NCI-H345 treated with DMSO at 0.1 percent for 48 hours (cell line): ENCODE results near the gene ATP9B.
A peak's percentile ranks its signal among the peaks of the same experiment; 100 is the strongest.

Experiments
- DNase-seq: peaks from one replicate; lab custom pipeline; 2025; ENCODE audit not compliant: unreplicated experiment; lab: John Stamatoyannopoulos, UW

Gene ATP9B, protein sequence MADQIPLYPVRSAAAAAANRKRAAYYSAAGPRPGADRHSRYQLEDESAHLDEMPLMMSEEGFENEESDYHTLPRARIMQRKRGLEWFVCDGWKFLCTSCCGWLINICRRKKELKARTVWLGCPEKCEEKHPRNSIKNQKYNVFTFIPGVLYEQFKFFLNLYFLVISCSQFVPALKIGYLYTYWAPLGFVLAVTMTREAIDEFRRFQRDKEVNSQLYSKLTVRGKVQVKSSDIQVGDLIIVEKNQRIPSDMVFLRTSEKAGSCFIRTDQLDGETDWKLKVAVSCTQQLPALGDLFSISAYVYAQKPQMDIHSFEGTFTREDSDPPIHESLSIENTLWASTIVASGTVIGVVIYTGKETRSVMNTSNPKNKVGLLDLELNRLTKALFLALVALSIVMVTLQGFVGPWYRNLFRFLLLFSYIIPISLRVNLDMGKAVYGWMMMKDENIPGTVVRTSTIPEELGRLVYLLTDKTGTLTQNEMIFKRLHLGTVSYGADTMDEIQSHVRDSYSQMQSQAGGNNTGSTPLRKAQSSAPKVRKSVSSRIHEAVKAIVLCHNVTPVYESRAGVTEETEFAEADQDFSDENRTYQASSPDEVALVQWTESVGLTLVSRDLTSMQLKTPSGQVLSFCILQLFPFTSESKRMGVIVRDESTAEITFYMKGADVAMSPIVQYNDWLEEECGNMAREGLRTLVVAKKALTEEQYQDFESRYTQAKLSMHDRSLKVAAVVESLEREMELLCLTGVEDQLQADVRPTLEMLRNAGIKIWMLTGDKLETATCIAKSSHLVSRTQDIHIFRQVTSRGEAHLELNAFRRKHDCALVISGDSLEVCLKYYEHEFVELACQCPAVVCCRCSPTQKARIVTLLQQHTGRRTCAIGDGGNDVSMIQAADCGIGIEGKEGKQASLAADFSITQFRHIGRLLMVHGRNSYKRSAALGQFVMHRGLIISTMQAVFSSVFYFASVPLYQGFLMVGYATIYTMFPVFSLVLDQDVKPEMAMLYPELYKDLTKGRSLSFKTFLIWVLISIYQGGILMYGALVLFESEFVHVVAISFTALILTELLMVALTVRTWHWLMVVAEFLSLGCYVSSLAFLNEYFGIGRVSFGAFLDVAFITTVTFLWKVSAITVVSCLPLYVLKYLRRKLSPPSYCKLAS

DNA sequence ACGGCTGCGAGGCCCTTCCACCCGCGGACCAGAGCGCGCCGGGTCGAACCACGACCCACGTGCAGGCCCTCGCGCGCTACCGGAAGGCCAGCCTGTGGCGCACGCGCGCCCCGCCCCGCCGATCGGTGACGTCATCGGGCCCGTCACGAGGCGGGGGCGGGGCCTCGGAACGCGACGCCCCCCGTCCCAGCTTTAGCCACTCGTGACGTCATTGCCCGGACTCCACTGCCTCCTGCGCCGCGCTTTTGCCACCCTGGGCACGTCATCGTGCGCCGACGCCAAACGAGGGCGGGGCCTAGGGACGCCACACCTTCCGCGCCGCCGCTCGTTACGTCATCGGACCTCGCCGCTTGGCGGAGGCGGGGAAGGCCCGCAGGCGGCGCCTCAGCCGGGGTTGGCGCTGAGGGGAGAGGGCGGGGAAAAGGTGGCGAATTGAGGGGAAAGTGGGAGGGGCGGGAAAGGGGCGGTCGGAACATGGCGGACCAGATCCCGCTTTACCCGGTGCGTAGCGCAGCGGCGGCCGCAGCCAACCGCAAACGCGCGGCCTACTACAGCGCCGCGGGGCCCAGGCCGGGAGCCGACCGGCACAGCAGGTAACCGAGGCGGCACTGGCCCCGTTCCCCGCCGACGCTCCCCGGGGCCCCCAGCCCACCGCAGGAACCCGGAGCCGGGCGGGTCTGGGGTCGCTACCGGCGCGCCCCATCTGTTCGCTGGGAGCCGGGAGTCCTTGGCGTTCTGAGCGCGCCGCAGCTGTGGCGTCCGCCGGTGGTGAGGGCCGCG, at the start of gene ATP9B:
Gene ATP9B, plus strand, starts transcription at position 458 of the 780 bp plus-strand sequence. Its CDS starts 17 bp downstream, at position 475.
- DNase-seq, result peak; percentile 92

DNA sequence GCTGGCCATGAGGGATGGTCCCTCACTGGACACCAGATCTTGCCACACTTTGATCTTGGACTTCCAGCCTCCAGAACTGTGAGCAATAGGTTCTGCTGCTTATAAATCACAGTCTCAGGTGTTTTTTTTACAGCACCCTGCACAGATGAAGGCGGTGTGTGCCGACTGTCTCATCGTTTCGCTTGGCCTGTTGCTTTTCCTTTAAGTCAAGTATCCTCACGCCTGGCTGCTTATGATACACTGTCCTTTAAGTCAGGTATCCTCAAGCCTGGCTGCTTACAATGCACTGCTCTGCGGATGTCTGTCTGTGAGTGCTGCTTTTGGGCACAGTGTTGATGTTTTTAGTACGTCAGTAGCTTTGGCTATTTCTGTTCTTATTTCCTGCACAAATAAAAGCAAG, 49.3 kb upstream of the ATP9B start:
- no peak for DNase-seq

DNA sequence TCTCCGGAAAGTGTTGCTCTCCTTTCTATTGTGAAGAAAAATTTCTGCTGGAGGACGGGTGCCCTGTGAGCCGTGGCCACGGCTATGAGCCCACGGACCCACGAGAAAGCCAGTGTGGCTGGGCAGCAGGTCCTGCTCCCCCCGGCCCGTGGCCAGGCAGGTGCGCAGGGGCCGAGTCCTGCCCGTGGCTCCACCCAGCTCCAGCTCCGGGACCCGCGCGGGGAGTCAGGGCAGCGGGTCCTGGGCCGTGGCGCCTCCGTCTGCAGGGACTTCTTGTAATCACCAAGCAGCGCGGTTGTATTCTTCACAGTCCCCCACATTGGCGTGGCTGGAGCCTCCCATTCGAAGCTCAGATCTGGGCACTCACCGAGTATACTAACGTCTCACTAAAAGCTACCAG, 46.6 kb upstream of the ATP9B start:
- DNase-seq, result no peak

DNA sequence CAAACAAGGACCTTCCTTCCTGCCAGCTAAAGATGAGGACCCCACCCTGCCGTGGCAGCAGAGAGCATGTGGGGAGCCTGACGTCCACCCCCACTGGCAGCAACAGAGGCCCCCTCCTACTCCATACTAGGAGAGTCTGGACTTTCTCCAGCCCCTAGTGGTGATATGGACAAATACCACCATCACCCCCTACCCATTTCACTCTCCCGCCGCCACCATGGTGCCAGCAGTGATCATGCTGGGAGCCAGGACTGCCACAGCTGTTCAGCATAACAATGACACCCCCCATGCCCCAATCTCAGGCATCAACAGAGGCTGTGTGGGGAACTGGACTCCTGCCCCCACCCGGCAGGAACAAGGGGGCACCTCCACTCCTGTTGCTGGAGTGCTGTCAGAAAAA, 42.7 kb upstream of the ATP9B start:
- DNase-seq, result no peak

DNA sequence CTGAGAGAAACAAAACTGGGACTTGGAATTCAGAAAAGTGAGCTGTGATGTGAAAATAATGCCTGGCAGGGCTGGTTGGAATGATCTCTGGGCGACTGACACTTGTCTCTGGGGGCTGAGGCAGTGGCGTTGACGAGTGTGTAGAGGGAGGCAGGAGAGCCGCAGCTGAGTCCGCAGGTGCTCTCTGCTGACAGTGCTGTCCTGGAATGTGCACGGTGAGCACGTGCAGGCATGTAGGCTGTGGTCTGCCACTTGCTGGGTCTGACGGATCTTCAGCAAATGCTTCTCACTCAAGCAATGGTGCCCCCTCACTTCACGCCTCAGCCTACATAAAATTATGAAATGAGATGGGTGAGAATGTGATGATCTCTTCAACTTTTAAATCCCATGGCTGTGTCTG, 38.5 kb upstream of the ATP9B start:
- DNase-seq, result no peak

DNA sequence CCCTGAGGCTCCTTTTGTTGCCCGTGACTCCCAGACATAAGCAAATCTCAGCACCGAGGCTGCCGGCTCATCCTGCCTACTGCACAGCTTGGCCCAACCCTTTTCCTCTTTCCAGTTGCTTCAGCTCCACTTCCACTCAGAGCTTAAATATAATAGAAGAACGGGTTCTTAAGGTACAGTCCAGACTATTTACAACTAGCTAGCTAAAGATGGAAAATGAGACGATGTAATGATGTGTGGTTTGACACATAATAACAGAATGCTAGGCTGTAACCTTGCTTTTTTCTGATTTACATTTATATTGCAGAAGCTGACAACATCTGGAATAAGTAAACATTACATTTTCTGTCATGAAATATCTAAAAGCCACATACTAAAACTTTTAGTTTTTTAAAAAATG, 26.9 kb upstream of the ATP9B start:
- DNase-seq, result no peak

DNA sequence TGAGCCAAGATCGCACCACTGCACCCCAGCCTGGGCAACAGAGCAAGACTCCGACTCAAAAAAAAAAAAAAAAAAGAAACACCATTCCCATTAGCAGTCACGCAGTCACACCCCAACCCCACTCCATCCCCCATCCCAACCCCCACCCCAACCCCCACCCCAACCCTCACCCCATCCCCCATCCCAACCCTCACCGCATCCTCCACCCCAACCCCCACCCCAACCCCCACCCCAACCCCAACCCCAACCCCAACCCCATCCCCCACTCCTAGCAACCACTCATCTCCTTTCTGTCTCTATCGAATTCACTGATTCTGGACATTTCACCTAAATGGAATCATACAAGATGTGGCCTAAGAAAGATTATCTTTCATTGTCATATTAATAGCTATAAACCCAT, 25.9 kb upstream of the ATP9B start:
- DNase-seq, result no peak

DNA sequence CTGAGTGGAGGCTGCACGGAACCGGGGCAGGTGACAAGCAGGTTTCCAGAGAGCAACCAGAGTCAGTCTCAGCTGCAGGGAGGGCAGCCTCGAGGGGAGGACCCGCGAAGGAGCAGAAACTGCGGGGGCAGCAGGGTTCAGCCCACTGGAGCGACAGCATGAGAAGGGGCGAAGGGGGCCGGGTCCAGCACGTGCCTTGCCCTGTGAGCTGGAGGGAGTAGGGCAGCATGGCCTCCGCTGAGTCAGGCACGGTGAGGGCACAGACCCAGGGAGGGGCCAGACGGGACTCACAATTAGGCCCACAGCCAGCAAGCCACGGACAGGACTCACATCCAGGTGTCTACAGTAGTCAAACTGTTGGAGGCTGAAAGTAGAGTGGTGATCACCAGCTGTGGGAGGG, 22.7 kb upstream of the ATP9B start:
- DNase-seq, result no peak

DNA sequence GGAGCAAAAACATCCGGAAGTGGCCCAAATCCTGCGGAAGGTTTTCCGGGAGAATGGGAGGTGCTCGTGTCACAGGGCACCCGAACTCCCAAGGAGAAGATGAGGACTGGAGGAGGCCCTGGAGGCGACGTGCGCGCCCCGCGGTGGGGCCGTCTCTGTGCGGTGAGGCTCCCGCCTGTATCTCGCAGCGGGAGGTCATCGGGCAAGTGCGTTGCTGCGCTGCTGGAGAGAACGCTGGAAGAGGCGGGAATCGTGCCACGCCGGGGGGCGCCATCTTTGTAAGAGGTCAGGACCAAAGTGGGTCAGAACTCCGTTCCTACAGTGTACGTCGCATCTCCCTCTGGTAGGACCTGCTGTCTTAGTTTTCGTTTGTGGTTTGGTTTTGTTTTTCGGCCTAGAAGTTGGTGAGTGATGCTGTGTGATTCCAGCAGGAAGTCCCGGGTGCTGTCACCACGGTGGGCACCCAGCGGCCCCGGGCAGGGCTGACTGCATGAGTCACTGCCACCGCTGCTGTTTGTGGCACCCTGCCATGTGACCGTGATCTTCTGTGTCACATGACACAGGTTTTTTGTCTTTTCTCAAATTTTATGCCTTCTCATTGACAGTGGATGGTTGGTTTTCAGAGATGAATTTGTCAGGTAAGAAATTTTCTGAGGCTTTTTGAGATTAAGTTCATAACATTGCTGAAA, 21.5 kb upstream of the ATP9B start:
- no peak for DNase-seq

DNA sequence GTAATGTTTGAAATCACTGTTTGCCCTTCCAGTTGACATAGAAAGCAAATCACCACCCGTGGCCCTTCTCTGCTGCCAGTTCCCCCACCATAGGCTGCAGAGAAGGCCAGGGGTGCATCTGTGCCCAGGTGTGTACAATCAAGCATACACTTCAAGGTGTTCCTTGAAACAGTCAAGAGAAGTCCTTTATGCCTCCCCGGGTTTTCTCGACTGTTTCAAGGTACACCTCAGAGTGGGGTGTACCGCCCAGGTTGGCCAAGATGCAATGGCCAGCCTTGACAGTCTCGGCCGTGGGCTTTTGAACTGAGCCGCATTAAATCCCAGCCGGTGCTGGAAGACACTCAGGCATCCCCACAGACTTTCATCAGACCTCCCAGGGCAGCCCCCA, 21.0 kb upstream of the ATP9B start:
- no peak for DNase-seq

DNA sequence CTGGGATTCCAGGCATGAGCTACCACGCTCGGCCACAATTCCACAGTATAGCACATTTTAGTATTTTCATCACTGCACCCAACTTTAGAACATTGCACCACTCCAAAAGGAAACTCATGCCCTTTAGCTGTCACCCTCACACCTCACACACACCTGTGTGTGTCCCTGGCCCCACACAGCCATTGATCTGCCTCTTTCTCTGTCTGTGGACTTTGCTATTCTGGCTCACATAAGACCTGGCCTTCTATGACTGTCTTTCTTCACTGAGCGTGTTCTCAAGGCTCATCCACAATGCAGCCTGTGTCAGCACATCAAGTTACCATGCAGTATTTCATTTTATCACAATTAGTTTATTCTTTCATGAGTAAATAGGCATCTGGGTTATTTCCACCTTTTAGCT, 19.7 kb upstream of the ATP9B start:
- DNase-seq, result no peak

DNA sequence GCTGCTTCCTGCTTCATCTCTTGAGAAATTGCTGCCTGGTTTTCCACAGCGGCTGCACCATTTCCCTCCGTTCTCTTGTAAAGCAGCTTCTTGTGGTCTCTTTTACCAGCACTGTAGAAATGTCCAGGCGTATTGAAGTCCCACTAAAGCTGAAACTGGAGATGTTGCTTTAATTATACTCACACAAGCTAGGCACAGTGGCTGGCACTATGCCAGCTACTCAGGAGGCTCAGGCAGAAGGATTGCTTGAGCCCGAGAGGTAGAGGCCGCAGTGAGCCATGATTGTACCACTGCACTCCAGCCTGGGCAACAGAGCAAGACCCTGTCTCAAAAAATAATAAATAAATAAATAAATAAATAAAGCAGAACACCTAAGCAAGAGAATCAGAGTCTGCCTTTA, 19.2 kb upstream of the ATP9B start:
- no peak for DNase-seq

DNA sequence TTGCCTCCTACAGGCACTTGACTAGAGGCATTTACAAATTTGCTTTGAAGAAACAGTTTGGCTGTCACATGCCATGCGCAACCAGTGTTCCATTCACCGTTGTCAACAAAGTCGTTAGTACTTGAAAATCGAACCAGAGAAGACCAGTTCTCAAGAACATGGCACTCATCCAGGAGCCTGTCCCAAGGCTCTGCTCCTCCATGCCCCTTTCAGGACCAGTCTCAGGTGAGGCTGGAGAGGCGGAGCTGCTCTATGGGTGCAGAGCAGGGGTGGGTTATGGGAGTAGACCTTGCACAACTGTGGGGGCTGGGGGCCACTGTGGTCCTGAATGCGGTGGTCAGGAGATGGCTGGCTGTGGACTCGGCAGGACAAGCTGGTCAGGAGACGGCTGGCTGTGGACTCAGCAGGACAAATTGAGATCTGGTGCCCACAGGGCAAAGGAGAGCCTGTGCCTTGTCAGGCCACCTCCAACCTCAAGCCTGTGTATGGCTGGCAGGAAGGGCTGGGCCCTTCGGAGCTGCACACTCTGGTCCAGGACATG, 12.3 kb upstream of the ATP9B start:
- DNase-seq, result no peak

DNA sequence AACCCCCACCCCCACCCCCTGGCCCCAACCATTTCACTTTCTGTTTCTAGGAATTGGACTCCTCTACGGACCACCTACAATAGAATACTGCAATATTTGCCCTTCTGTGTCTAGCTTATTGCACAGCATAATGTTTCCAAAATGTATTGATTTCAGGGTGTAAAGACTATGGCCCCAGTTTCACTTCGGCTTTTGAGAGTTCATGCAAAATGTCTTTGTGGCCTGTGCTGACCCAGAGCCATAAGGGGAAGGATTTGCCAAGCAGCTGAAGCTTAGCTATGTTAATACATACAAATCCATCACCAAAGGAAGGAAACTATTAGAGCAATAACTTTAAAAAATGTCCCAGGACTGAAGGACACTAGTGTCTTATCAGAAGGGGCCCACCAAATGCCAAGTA, 11.2 kb upstream of the ATP9B start:
- DNase-seq, result no peak

DNA sequence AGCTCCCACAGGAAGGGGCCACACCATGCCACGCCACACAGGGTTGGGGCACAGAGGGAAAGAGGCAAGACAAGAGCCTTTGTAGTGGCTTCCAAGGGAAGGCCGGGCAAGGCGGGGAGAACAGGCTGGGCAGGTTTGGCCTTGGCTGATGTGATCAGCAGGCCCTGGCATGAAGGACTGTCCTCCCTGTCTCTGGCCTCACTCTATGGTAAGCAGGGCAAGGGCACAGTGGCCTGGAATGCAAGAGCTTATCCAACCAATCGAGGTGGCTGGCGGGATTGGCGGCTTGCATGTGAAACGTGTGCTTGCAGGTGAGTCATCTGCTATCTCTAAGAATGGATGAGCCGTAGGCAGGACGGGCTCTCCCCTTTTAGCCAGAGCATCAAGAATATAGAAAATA, 6.4 kb upstream of the ATP9B start:
- DNase-seq, result no peak

DNA sequence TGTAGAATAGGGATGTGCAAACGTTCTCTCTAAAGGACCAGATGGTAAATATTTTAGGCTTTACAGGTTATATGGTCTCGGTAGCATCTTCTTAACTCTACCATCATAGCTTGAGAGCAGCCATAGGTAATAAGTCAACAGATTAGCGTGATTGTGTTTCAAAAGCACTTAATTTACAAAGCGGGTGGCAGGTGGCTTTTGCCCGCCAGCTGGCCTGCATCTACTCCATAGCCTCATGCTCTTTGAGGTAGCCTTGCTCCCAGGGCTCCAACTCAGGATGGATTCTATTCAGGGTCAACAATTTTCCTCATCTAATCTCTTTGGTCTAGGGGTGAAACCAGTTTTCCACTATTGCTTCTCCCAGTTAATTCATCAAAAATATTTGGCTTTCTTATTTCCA, 5.0 kb upstream of the ATP9B start:
- DNase-seq, result peak; percentile 72

DNA sequence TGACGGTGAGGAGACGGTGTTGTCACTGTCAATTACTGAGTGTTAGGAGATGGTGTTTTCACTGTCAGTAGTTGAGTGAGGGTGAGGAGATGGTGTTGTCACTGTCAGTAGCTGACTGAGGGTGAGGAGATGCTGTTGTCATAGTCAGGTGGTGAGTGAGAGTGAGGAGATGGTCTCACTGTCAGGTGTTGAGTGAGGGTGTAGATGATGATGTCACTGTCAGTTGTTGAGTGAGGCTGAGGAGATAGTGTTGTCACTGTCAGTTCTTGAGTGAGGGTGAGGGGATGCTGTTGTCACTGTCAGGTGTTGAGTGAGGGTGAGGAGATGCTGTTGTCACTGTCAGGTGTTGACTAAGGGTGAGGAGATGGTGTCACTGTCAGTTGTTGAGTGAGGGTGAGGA, 3.4 kb upstream of the ATP9B start:
- DNase-seq, result no peak

DNA sequence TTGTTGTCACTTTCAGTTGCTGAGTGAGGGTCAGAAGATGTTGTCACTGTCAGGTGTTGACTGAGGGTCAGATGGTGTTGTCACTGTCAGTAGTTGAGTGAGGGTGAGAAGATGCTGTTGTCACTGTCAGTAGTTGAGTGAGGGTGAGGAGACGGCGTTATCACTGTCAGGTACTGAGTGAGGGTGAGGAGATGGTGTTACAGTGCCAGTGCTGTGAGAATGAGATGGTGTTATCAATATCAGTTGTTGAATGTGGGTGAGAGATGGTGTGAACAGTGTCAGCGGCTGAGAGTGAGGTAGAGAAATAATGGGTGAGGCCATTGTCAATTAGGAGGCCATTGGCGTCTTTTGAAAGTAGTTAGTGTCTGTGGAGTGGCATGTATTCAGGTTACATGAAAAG, 1.6 kb upstream of the ATP9B start:
- no peak for DNase-seq

DNA sequence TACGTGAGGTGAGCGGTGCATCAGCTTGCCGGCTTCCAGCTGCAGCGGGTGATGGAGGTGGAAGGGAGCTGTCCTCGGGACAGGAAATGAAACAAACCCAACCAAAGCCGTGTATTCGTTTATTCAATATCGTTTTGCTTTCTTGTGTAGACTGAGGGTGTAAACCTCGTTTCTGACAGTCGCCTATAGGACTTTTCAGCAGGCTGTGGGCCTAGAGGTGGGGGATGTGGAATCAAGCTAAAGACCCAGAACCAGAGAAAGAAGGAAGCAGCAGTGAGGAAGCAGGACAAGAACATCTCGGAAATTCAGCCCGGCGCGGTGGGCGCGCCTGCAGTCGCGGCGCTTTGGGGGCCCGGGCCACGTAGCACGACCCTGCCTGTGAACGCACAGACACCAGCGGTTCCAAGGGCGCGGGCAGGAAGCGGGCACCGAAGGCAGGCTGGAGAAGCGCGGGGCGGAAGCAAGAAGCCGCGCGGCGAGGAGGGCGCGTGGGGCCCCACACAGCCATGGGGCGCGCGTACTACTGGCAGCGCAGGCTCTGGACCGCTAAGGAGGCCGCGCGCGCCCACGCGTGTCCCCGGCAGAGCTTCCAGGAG, 755 bp upstream of the ATP9B start:
- DNase-seq, result peak; percentile 11

DNA sequence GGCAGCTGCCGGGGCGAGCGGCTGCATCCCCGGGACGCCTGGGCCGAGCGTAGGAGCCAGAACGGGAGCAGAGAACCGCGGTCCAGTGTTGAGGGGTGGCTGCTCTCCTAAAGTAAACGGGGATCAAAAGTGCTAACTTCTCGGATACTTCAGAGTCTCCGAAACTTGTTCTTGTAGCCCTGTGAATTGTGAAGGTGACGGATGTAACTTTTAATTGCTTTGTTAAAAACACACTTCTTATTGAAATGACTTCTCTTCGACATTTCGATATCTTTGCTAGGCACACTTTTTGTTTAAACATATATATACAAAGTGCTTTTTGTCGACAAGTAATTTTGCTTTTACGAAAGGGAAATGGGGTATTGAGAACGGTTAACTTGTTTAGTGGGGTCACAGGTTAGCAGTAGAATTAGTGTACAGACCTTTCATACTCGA, 540 bp downstream of the ATP9B start:
- DNase-seq, result peak; percentile 32
